Measurements from ENCODE around the gene REC8. TPM values are rescaled to one million over a fixed set of nuclear protein-coding genes. Genes with fewer than 3 reads are reported as not detected.

REC8 gene
- total and polyA plus RNA-seq, 4 donors, result 2.3 to 4.7 (median 3.8) TPM

GRCh38 chr14:24147761-24148428 is 24.0 kb upstream of the REC8 start:
- no peak for DNase-seq (ENCODE audit: low spot score)

More at GRCh38 chr14:24147761-24148428, 24.0 kb upstream of the REC8 start:
- Histone ChIP-seq H3K4me3 (ENCODE audit: low read depth in 1 of 3, low read length in 3 of 3) (peak overlapping the region; percentile 87 to 97 (median 93)), H3K4me1 (ENCODE audit: control insufficient read depth in 4 of 4, insufficient read depth in 4 of 4, low read length in 3 of 4) (peaks cover 3 to 35% (median 21%) of the 10 kb centered on the region in 4 donors), H3K9me3 (ENCODE audit: control insufficient read depth in 4 of 4, low read length in 3 of 4) (no peaks in the 10 kb centered on the region), H3K27me3 (ENCODE audit: control insufficient read depth in 4 of 4, insufficient read depth in 4 of 4, low read length in 3 of 4) (no peaks in the 10 kb centered on the region), H3K9ac (ENCODE audit: low read depth in 1 of 2, low read length in 2 of 2) (peak overlapping the region; percentile 57 to 79), H3K36me3 (ENCODE audit: control insufficient read depth in 4 of 4, insufficient read depth in 3 of 4, low read depth in 1 of 4, low read length in 3 of 4) (peaks cover 5 to 43% (median 34%) of the 10 kb centered on the region in 4 donors), H3K27ac (ENCODE audit: low read depth in 1 of 2, low read length in 2 of 2) (peak overlapping the region; percentile 89 to 91)
- 6% methylated on average over 29 of the region's 29 CpGs for WGBS
- TF ChIP-seq HNF4G (IDR thresholded peaks at IDR 0.05) (no peak), EGR1 (IDR thresholded peaks at IDR 0.05; ENCODE audit: low read depth in 2 of 2) (no peak), ZBTB33 (IDR thresholded peaks at IDR 0.05) (no peak), ATF3 (IDR thresholded peaks at IDR 0.05) (no peak), YY1 (IDR thresholded peaks at IDR 0.05) (no peak), REST (IDR thresholded peaks at IDR 0.05) (no peak), JUND (IDR thresholded peaks at IDR 0.05) (no peak), SP1 (IDR thresholded peaks at IDR 0.05) (no peak), FOXA1 (IDR thresholded peaks at IDR 0.05) (no peak), NR2F2 (IDR thresholded peaks at IDR 0.05) (no peak), RXRA (IDR thresholded peaks at IDR 0.05) (no peak), MAX (IDR thresholded peaks at IDR 0.05) (no peak), GABPA (IDR thresholded peaks at IDR 0.05 in 1 of 2, conservative IDR thresholded peaks at IDR 0.05 in 1 of 2) (no peak), FOXA2 (IDR thresholded peaks at IDR 0.05) (no peak), CTCF (IDR thresholded peaks at IDR 0.05; ENCODE audit: low read depth, low read length, missing input control) (no peak), RAD21 (IDR thresholded peaks at IDR 0.05) (no peak), HNF4A (conservative IDR thresholded peaks at IDR 0.05) (no peak), TAF1 (conservative IDR thresholded peaks at IDR 0.05) (no peak)
